Measurements from ENCODE around the gene NMT1.

The NMT1 gene

DNA sequence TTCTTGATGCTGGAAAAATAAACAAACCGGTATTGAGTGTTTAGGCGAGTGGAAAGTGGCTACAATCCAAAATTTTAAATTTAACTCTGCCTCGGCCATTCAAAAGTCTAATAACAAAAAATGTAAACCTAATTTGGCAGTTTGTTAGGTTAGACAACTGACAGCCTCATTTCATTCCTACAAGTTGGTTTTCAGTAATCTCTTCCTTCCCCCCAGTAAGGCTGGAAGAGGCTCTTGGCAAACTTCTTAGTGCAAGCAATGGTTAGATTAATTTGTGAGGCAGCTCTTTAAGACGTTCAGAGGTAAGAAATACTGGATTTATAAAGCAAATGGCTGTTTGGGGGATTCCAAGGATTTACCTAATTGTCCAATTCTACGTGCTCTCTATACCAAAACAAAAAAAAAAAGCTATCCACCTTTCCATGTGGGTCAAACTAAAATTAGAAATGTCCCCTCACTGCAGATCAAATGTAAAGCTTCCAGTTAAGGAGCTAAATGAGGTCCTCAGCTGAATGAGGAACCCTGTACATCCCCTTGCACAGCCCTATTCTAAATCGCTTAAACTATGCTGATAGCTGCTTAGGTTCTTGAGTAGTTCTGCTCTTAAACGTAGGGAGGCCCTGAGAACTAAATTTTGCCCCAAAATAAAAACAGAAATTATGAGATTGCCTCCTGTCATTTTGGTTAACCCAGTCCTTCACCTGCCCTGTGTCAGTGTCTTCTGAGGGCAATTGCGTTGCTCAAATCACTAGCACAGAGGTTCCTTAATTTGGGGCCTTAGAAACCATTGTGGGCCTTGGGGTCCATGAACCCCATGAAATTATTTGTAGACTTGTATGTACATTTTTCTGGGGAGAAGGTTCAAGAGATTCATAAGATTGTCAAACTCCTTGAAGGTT is 90.0 kb downstream of the NMT1 start:
- no peak for DNase-seq (ENCODE audit: low read depth)

- no peak for DNase-seq (ENCODE audit: low read depth)
Measured at GRCh38 chr17:45155029-45155428, 93.9 kb downstream of the NMT1 start.

- no peak for DNase-seq (ENCODE audit: low read depth)
Measured at GRCh38 chr17:45155483-45155882, 94.4 kb downstream of the NMT1 start.

GRCh38 chr17:45156242-45156641 is 95.1 kb downstream of the NMT1 start:
- no peak for DNase-seq (ENCODE audit: low read depth)
